ENCODE results near the gene ZNF710.

Gene ZNF710

DNA sequence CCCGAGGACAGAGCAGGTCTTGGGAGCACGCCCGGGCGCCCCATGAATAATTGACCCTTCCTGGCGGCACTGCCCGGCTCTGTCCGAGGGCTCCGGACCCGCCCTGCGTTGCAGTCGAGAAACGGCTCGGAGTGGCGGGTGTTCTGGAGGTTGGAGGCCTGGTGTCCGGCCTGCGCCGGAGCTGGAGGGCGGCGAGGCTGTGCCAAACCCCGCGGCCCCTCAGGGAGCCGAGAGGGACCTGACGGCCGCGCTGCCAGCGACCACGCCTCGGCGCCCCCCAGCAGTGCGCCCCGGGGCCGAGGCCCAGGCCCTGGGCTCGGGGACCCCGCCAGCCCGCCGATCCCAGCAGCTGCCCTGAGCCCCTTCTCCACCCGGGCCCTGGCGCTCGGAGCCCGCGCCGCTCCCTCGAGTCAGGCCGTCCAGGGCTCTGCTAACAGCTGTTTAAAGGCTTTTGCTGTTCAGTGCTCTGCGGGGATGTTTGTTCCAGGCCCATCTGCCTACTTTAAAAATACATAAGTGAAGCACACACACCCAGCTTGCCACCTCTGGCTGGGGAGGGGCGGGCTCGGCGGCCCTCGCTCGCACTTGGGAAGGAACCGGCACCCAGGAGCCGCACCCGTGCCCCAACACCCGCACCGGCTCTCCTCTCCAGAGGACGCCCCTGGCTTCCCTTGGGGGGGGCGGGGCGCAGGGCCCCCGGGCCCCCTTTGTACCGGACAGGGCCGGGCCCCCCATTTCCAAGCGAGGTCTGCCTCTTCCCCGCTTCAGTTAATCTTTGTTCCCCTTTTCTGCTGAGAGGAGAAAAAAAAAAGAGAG lies 730 bp upstream of the ZNF710 start:
- peak overlapping the region; percentile 97 for H3K4me3 Mint-ChIP-seq
- peak overlapping the region; percentile 97 for H3K27ac Mint-ChIP-seq
- no peaks in the 10 kb centered on the region for H3K9me3 Mint-ChIP-seq
- H3K4me1 Mint-ChIP-seq (ENCODE audit: low read depth): peaks cover 64% of the 10 kb centered on the region
- intact Hi-C loops (cut with micrococcal nuclease): loop anchor here (5.0 kb wide), 2 partner anchors 37 to 108 kb away; partner anchors contain the start of gene AP3S2
- H3K27me3 Mint-ChIP-seq: no peaks in the 10 kb centered on the region
- H3K36me3 Mint-ChIP-seq (ENCODE audit: low read depth): peaks cover 49% of the 10 kb centered on the region

DNA sequence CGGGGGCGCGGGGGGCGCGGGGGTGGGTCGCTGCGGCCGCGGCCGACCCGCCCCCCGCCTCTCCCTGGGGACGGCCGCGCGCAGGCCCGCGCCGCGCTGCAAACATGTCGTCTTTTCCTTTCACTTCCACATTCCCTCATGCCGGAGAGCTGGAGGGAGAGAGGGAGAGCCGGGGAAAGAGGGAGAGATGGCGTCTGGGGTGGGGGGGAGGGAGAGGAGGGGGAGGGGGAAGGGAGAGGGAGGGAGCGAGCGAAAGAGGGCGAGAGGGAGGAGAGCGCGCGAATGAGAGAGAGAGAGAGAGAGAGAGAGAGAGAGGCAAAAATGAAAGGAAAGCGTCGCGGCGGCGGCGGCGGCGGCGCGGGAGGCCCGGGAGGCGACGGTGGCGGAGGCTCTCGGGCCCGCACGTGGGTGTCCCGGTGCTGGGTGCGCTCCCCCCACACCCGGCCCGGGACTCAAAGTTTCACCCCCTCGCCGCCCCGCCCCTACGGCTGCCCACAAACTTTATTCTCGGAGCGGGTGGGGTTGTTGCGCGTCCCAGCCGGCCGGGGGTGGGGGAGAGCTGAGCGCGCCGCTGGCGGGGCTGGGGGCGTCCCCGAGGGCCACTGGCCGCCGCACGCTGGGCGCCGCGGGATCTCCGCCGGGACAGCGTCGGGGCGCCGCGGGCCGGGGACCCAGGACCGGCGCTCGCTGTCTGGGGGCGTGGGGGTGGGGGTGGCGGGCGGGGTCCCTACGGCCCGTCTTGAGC lies 731 bp downstream of the ZNF710 start:
- Mint-ChIP-seq H3K27me3 (no peaks in the 10 kb centered on the region), H3K36me3 (ENCODE audit: low read depth) (peaks cover 63% of the 10 kb centered on the region), H3K4me1 (ENCODE audit: low read depth) (peaks cover 79% of the 10 kb centered on the region), H3K9me3 (no peaks in the 10 kb centered on the region), H3K4me3 (peak overlapping the region; percentile 95), H3K27ac (peak overlapping the region; percentile 97)
- intact Hi-C loops (cut with micrococcal nuclease): loop anchor here (2.0 to 5.0 kb wide), 3 partner anchors 35 to 110 kb away; partner anchors contain the start of gene AP3S2

DNA sequence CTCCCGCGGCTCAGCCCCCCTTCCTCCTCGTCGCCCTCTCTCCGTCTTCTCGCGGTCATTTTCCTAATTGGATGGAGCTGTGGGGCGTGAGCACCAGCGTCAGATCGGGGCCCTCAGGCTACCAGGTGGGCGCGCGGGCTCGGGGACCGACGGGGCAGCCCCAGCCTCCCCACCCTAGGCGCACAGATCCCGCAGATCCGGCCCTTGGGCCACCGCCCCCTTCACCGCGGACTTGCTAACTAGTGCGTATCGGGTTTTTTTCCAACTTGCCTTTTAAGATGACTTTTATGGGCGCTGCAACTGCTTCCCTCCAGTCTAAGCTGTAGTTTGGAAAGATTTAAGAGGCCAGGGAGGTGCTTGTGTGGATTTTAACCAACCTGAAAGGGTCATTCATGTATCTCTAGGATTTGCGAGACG lies 1.3 kb downstream of the ZNF710 start:
- H3K36me3 Mint-ChIP-seq (ENCODE audit: low read depth): peaks cover 68% of the 10 kb centered on the region
- peaks cover 84% of the 10 kb centered on the region for H3K4me1 Mint-ChIP-seq (ENCODE audit: low read depth)
- peak overlapping the region; percentile 97 for H3K27ac Mint-ChIP-seq
- H3K27me3 Mint-ChIP-seq: no peaks in the 10 kb centered on the region
- no peaks in the 10 kb centered on the region for H3K9me3 Mint-ChIP-seq
- intact Hi-C loops (cut with micrococcal nuclease): loop anchor here (2.0 to 5.0 kb wide), 3 partner anchors 35 to 110 kb away; partner anchors contain the start of gene AP3S2
- H3K4me3 Mint-ChIP-seq: peak overlapping the region; percentile 95

DNA sequence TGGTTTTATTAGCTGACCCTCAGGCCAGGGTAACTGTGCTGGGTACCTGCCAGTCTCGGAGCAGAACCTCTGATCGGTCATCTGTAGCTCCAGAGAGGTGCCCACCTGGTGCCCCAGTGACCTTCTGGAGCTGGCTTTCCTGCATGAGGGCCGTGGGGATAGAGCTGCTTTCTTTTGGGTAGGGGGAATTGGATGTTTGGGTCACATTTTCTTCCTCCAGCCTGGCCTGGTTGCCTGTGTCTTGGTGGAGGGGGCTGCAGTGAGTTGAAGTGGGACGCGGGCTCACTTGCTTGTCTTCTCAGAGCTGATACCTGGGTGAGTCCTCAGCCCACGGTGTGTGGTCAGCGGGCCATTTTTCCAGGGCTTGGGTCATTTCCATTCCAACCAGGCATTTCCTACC lies 2.6 kb downstream of the ZNF710 start:
- Mint-ChIP-seq H3K27ac (peak overlapping the region; percentile 97), H3K4me3 (peak overlapping the region; percentile 95), H3K36me3 (ENCODE audit: low read depth) (peaks cover 78% of the 10 kb centered on the region), H3K4me1 (ENCODE audit: low read depth) (peaks cover 86% of the 10 kb centered on the region), H3K27me3 (no peaks in the 10 kb centered on the region), H3K9me3 (no peaks in the 10 kb centered on the region)
- intact Hi-C loops (cut with micrococcal nuclease): loop anchor here (2.0 to 5.0 kb wide), 4 partner anchors 34 to 111 kb away; partner anchors contain the start of gene AP3S2

DNA sequence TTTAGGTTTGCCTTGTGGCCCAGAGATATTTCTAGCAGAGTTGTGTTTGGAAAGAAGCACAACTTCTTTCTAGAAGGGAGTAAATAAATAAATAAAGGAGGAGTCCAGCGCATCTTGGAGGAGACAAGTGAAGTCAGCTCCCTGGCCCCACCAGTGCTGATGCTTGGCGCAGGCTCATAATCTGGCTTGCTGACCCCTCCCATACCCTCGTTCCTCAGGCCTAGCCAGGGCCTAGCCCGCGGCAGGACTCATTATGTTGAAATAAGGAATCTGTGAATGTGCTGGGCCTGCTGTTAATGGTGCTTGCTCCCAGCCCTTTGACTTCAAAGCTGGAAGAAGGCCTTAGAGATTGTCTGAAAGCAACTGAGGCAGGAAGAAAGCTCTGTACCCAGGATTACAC lies 3.1 kb downstream of the ZNF710 start:
- peaks cover 84% of the 10 kb centered on the region for H3K36me3 Mint-ChIP-seq (ENCODE audit: low read depth)
- H3K9me3 Mint-ChIP-seq: no peaks in the 10 kb centered on the region
- peak overlapping the region; percentile 97 for H3K27ac Mint-ChIP-seq
- intact Hi-C loops (cut with micrococcal nuclease): loop anchor here (2.0 to 5.0 kb wide), 3 partner anchors 33 to 112 kb away; partner anchors contain the start of gene AP3S2
- peak overlapping the region; percentile 95 for H3K4me3 Mint-ChIP-seq
- no peaks in the 10 kb centered on the region for H3K27me3 Mint-ChIP-seq
- peaks cover 86% of the 10 kb centered on the region for H3K4me1 Mint-ChIP-seq (ENCODE audit: low read depth)

DNA sequence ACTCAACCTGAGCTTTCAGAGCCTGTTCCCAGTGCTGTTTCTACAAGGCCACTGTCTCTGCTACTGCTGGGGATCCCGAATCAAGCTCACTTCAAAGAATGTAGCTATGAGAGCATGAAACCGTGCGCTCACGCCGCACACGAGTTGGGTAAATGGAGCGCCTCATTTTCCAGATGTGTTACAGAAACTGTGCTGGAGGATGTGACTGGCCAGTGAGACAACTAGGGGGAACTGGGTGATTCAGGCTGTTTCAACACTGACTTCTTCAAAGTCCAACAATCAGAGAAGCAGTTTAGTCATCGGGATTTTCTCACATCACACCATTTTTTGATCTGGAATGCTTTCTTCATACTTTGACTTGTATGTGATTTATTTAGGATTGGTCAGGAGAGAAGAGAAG lies 3.5 kb downstream of the ZNF710 start:
- intact Hi-C loops (cut with micrococcal nuclease): loop anchor here (2.0 to 5.0 kb wide), 3 partner anchors 33 to 112 kb away; partner anchors contain the start of gene AP3S2
- Mint-ChIP-seq H3K27me3 (no peaks in the 10 kb centered on the region), H3K9me3 (no peaks in the 10 kb centered on the region), H3K4me3 (peak overlapping the region; percentile 95), H3K36me3 (ENCODE audit: low read depth) (peaks cover 88% of the 10 kb centered on the region), H3K27ac (peak overlapping the region; percentile 97), H3K4me1 (ENCODE audit: low read depth) (peaks cover 86% of the 10 kb centered on the region)

DNA sequence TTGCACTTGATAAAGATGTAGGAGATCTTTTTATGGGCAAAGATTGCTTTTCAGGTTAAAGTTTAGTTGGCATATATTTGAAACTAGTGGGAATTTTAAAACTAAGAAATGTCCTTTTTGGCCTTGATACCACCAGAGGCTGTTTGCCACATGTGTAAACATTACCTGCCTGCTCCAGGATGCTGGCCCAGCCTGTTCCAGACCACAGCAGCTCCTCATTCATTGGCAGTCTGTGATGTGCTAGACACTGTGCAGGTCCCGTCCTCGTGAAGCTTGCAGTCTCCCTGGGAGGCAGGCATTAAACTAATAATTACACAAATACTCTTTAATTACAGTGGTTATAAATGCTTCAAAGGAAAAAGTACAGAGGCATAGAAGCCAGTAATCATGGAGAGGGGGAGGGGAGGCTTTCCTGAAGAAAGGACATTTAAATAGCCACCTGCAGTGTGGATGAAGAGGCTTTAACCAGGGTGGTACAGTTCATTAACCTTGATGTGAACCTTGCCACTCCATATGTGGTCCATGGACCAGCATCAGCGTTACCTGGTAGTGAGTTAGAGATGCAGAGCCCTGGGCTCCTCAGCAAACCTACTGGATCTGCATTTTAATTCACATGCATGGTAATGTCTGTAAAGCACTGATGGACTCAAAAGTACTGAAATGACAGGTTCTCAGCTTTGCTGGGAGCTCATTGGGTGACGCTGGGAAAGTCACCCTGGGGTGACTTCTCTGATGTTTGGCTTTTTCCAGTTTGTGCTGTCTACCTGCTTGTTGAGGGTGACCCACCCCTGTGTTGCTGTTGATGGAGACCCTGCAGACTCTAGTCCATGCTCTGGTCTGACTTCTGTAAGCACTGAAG lies 5.3 kb downstream of the ZNF710 start:
- intact Hi-C loops (cut with micrococcal nuclease): no loop called here
- Mint-ChIP-seq H3K9me3 (no peaks in the 10 kb centered on the region), H3K4me3 (peak overlapping the region; percentile 95)

DNA sequence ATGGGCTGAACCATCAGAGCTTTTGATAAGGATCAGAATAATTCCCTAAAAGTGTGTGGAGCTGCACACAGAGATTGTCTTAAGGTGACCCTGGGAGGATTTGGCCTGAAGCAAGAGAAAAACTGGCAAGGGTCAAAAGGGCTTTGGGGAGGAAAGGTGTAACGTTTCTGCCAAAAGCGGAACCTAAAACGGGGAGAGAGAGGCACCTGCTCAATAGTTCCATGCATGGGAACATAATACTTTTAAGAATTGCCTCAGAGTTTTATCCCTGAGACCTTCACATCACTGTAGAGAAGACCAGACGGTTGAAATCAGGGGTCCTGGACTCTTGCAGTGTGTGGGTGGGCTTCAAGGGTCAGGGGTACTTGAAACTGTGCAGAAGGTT lies 5.9 kb downstream of the ZNF710 start:
- Mint-ChIP-seq H3K4me3 (peak overlapping the region; percentile 23), H3K9me3 (no peaks in the 10 kb centered on the region), H3K27ac (peak overlapping the region; percentile 22), H3K27me3 (no peaks in the 10 kb centered on the region), H3K36me3 (ENCODE audit: low read depth) (peaks cover 92% of the 10 kb centered on the region), H3K4me1 (ENCODE audit: low read depth) (peaks cover 90% of the 10 kb centered on the region)
- intact Hi-C loops (cut with micrococcal nuclease): no loop called here

More for the DNA sequence above, 5.3 kb downstream of the ZNF710 start:
- Mint-ChIP-seq H3K27me3 (no peaks in the 10 kb centered on the region), H3K4me1 (ENCODE audit: low read depth) (peaks cover 85% of the 10 kb centered on the region), H3K27ac (peak overlapping the region; percentile 97), H3K36me3 (ENCODE audit: low read depth) (peaks cover 92% of the 10 kb centered on the region)

DNA sequence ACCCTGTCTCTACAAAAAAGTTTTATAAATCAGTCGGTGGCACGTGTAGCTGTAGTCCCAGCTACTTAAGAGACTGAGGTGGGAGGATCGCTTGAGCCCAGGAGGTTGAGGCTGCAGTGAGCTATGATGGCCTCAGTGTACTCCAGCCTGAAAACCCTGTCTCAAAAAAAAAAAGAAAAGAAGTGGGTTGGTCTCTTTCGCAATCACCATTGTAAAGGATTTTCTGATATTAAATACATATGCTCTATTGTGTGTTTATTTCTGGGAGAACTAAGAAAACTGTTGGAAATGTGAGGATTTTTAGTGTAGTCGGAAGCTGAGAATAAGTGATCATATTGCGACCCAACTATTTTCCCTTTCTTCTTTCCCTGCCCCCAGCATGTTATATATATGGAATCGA lies 7.5 kb downstream of the ZNF710 start:
- Mint-ChIP-seq H3K27ac (peak overlapping the region; percentile 79), H3K9me3 (no peaks in the 10 kb centered on the region), H3K4me3 (no peak overlapping the region), H3K36me3 (ENCODE audit: low read depth) (peaks cover 91% of the 10 kb centered on the region), H3K27me3 (no peaks in the 10 kb centered on the region), H3K4me1 (ENCODE audit: low read depth) (peaks cover 88% of the 10 kb centered on the region)
- intact Hi-C loops (cut with micrococcal nuclease): no loop called here

DNA sequence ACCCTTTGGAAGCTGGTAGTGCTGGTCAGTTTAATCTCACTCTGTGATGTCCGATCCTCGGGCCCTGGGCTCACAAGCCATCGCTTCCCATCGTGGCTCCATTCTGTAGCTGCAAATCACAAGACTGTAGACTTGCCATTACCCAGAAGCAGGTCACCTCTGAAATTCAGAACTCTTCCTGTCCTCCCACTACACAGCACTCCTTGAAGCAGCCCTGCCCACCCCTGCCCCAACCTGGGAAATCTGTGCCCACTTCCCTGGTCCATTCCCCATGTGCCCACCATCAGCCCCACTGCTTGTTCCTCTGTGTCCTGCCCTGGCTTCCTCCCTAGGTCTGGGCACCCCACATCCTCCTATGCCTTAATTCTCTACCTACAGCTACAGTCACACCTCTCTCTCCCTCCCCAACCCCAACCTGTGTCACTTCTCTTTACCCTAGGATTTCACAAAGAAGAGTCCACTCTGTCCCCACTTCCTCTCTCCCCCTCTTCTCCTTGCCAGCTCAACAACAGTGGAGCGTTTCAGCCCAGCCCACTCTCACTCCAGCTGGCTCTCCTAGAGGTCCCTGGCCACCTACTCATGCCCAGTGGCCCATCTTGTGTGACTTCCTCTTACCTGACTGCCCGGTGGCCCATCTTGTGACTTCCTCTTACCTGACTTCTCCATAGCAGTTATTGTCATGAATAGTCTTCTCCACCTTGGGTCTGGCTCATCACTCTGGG lies 8.3 kb downstream of the ZNF710 start:
- peaks cover 90% of the 10 kb centered on the region for H3K36me3 Mint-ChIP-seq (ENCODE audit: low read depth)
- H3K27me3 Mint-ChIP-seq: no peaks in the 10 kb centered on the region
- peak overlapping the region; percentile 0 for H3K4me3 Mint-ChIP-seq
- intact Hi-C loops (cut with micrococcal nuclease): no loop called here
- H3K4me1 Mint-ChIP-seq (ENCODE audit: low read depth): peaks cover 87% of the 10 kb centered on the region
- peak overlapping the region; percentile 79 for H3K27ac Mint-ChIP-seq
- no peaks in the 10 kb centered on the region for H3K9me3 Mint-ChIP-seq

DNA sequence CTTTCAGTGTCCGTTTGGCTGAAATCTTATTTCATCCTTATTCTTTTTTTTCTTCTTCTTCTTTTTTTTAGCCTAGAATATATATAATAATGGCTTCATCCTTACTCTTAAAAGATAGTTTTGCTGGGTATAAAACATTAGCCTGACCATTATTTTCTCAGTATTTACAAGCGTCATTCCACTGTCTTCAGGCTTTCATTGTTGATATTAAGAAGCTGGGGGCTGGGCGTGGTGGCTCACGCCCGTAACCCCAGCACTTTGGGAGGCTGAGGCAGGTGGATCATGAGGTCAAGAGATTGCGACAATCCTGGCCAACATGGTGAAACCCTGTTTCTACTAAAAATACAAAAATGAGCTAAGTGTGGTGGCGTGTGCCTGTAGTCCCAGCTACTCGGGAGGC lies 10.6 kb downstream of the ZNF710 start:
- peaks cover 85% of the 10 kb centered on the region for H3K4me1 Mint-ChIP-seq (ENCODE audit: low read depth)
- no peaks in the 10 kb centered on the region for H3K27me3 Mint-ChIP-seq
- H3K9me3 Mint-ChIP-seq: no peaks in the 10 kb centered on the region
- H3K36me3 Mint-ChIP-seq (ENCODE audit: low read depth): peaks cover 82% of the 10 kb centered on the region
- no peak overlapping the region for H3K4me3 Mint-ChIP-seq
- peak overlapping the region; percentile 79 for H3K27ac Mint-ChIP-seq
- intact Hi-C loops (cut with micrococcal nuclease): no loop called here

DNA sequence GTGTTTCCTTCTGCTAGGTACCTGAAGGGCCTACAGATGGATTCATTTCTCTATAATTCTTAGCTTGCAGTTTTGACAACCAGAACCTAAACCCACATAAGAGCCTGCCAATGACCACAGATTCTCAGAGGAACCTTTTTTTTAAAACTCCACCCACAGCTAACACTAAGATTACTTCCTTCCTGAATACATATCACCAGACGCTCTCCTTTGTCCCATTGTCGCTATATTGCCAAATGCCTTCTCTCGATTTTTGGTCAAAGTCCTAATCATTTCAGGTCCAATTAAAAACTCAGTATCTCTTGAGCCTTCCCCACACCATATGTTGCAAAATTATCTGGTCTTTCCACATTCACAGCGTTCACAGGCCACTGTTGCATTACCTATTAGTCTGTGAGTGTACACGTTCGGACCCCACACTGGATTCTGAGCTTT lies 12.4 kb downstream of the ZNF710 start:
- H3K4me3 Mint-ChIP-seq: peak overlapping the region; percentile 41
- peaks cover 85% of the 10 kb centered on the region for H3K4me1 Mint-ChIP-seq (ENCODE audit: low read depth)
- peaks cover 86% of the 10 kb centered on the region for H3K36me3 Mint-ChIP-seq (ENCODE audit: low read depth)
- H3K27me3 Mint-ChIP-seq: no peaks in the 10 kb centered on the region
- H3K9me3 Mint-ChIP-seq: no peaks in the 10 kb centered on the region
- H3K27ac Mint-ChIP-seq: peak overlapping the region; percentile 71
- intact Hi-C loops (cut with micrococcal nuclease): no loop called here

DNA sequence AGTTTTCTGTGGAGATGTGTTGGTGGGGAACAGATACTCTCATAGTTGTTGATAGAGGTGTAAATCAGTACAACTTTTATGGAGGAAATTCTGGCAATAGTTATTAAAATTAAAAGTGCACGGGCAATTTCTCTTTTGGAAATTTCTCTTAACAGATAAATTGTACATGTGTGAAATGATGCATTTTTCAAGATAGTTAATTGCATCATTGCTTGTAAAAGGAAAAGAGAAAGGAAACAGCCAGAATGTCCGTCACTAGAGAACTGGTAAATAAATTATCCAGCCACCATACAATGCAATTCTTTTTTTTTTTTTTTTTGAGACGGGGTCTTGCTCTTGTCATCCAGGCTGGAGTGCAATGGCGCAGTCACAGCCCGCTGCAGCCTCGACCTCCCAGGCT lies 14.2 kb downstream of the ZNF710 start:
- peaks cover 84% of the 10 kb centered on the region for H3K4me1 Mint-ChIP-seq (ENCODE audit: low read depth)
- no peak overlapping the region for H3K4me3 Mint-ChIP-seq
- no peaks in the 10 kb centered on the region for H3K27me3 Mint-ChIP-seq
- intact Hi-C loops (cut with micrococcal nuclease): no loop called here
- H3K9me3 Mint-ChIP-seq: no peaks in the 10 kb centered on the region
- H3K36me3 Mint-ChIP-seq (ENCODE audit: low read depth): peaks cover 76% of the 10 kb centered on the region
- H3K27ac Mint-ChIP-seq: no peak overlapping the region
